Liver (tissue), 9 donors: ENCODE data around the gene ATP6V0A4. TPM values are rescaled to one million over a fixed set of nuclear protein-coding genes. Genes with fewer than 3 reads are reported as not detected.

Experiments
- DNase-seq: peaks from one replicate; pipeline ENCODE4 v3.0.0-alpha.2; 2017; ENCODE audit warnings: low spot score
- H3K27ac ChIP-seq, 2 donors: one replicate each; pipeline ENCODE4 v1.7.0; 2013; ENCODE audit warnings: inconsistent platforms in 2 of 2, low read length in 2 of 2, control low read depth in 1 of 2, low read depth in 1 of 2, mild to moderate bottlenecking in 1 of 2
- H3K27me3 ChIP-seq, 4 donors: one replicate each; pipeline versions ENCODE4 v1.6.1 to v1.7.0; 2013; ENCODE audit warnings: low read length in 3 of 4, inconsistent platforms in 1 of 4, mild to moderate bottlenecking in 1 of 4, moderate library complexity in 1 of 4; ENCODE audit not compliant: control insufficient read depth in 4 of 4, insufficient read depth in 4 of 4
- H3K36me3 ChIP-seq, 4 donors: one replicate each; pipeline versions ENCODE4 v1.6.1 to v1.7.0; 2013; ENCODE audit warnings: low read length in 3 of 4, mild to moderate bottlenecking in 3 of 4, low read depth in 1 of 4, moderate library complexity in 1 of 4; ENCODE audit not compliant: control insufficient read depth in 4 of 4, insufficient read depth in 3 of 4
- H3K4me1 ChIP-seq, 4 donors: one replicate each; pipeline versions ENCODE4 v1.6.1 to v1.7.0; 2013; ENCODE audit warnings: low read length in 3 of 4, mild to moderate bottlenecking in 3 of 4, moderate library complexity in 1 of 4; ENCODE audit not compliant: control insufficient read depth in 4 of 4, insufficient read depth in 4 of 4
- H3K4me3 ChIP-seq, 3 donors: one replicate each; pipeline versions ENCODE4 v1.6.1 to v1.7.0; 2013; ENCODE audit warnings: low read length in 3 of 3, control low read depth in 1 of 3, low read depth in 1 of 3, mild to moderate bottlenecking in 1 of 3
- H3K9ac ChIP-seq, 2 donors: one replicate each; pipeline ENCODE4 v1.7.0; 2013; ENCODE audit warnings: low read length in 2 of 2, mild to moderate bottlenecking in 2 of 2, moderate library complexity in 2 of 2, control low read depth in 1 of 2, low read depth in 1 of 2
- H3K9me3 ChIP-seq, 4 donors: one replicate each; pipeline versions ENCODE4 v1.6.1 to v1.7.0; 2013; ENCODE audit warnings: low read length in 3 of 4; ENCODE audit not compliant: control insufficient read depth in 4 of 4
- CTCF ChIP-seq: fragments of 150-350 bp; IDR thresholded peaks from 2 replicates; pipeline ENCODE4 v1.5.1; 2017; ENCODE audit warnings: improper control_type of control experiment, low read depth, low read length; ENCODE audit not compliant: missing input control
- EGR1 ChIP-seq, 2 donors: IDR thresholded peaks; 2 replicates each; pipeline ENCODE4 v1.6.1; 2016 to 2018; ENCODE audit warnings: antibody characterized with exemption in 2 of 2, low read depth in 2 of 2
- FOXA1 ChIP-seq: IDR thresholded peaks from 2 replicates; pipeline ENCODE4 v1.6.1; 2016; ENCODE audit warnings: antibody characterized with exemption
- FOXA2 ChIP-seq: IDR thresholded peaks from 2 replicates; pipeline ENCODE4 v1.6.1; 2016; ENCODE audit warnings: antibody characterized with exemption
- GABPA ChIP-seq, 2 donors: IDR thresholded peaks in 1 of 2; conservative IDR thresholded peaks in 1 of 2; 2 replicates each; pipeline ENCODE4 v1.6.1; 2016; ENCODE audit warnings: antibody characterized with exemption in 2 of 2, mild to moderate bottlenecking in 1 of 2, moderate library complexity in 1 of 2
- HNF4A ChIP-seq, 2 donors: conservative IDR thresholded peaks; 2 replicates each; pipeline ENCODE4 v1.6.1; 2016; ENCODE audit warnings: antibody characterized with exemption in 2 of 2, mild to moderate bottlenecking in 2 of 2
- HNF4G ChIP-seq: IDR thresholded peaks from 2 replicates; pipeline ENCODE4 v1.6.1; 2016; ENCODE audit warnings: antibody characterized with exemption
- JUND ChIP-seq, 2 donors: IDR thresholded peaks; 2 replicates each; pipeline ENCODE4 v1.6.1; 2016; ENCODE audit warnings: antibody characterized with exemption in 2 of 2
- NR2F2 ChIP-seq: IDR thresholded peaks from 2 replicates; pipeline ENCODE4 v1.6.1; 2016; ENCODE audit warnings: antibody characterized with exemption
- RAD21 ChIP-seq, 2 donors: IDR thresholded peaks; 2 replicates each; pipeline ENCODE4 v1.6.1; 2016; ENCODE audit warnings: antibody characterized with exemption in 2 of 2, mild to moderate bottlenecking in 2 of 2
- REST ChIP-seq: IDR thresholded peaks from 2 replicates; pipeline ENCODE4 v1.6.1; 2016; ENCODE audit warnings: antibody characterized with exemption, mild to moderate bottlenecking
- RXRA ChIP-seq, 2 donors: IDR thresholded peaks; 2 replicates each; pipeline ENCODE4 v1.6.1; 2017 to 2018; ENCODE audit warnings: antibody characterized with exemption in 2 of 2, mild to moderate bottlenecking in 1 of 2
- SP1 ChIP-seq: IDR thresholded peaks from 2 replicates; pipeline ENCODE4 v1.6.1; 2018; ENCODE audit warnings: antibody characterized with exemption, mild to moderate bottlenecking
- TAF1 ChIP-seq: conservative IDR thresholded peaks from 2 replicates; pipeline ENCODE4 v1.6.1; 2016; ENCODE audit warnings: antibody characterized with exemption, mild to moderate bottlenecking
- YY1 ChIP-seq: IDR thresholded peaks from 2 replicates; pipeline ENCODE4 v1.6.1; 2016; ENCODE audit warnings: antibody characterized with exemption, mild to moderate bottlenecking
- ZBTB33 ChIP-seq: IDR thresholded peaks from 2 replicates; pipeline ENCODE4 v1.6.1; 2016; ENCODE audit warnings: antibody characterized with exemption
- WGBS: extraction: QIAGEN DNeasy Blood & Tissue Kit; methylation state at CpG from one replicate; pipeline ENCODE4 v1.1.7; 2013; 5-methylcytosine and 5-hydroxymethylcytosine counted together
- polyA plus RNA-seq, 2 donors: library from polyadenylated mRNA; stranded (reverse) in 1 of 2; unstranded in 1 of 2; fragments of 200-250 nt in 1 of 2; fragments of >200 nt in 1 of 2; fragmentation: Nextera tagmentation in 1 of 2; extraction: Ambion mirVana in 1 of 2; gene quantifications; one replicate each; pipeline versions ENCODE4 v1.2.1 to v1.2.3, GENCODE V29; 2013 to 2015
- total RNA-seq, 2 donors: library from RNA; depleted of rRNA; stranded (reverse); fragments of >200 nt; gene quantifications; one replicate each; pipeline ENCODE4 v1.2.3, GENCODE V29; 2014
- TF ChIP-seq, protein P1 (sequence below): IDR thresholded peaks from 2 replicates; pipeline ENCODE4 v1.6.1; 2016; ENCODE audit warnings: antibody characterized with exemption
- TF ChIP-seq, protein P2 (sequence below): IDR thresholded peaks from 2 replicates; pipeline ENCODE4 v1.6.1; 2016; ENCODE audit warnings: antibody characterized with exemption
- donor health status: healthy.
- donor health status: healthy.
- donor health status: healthy.
- donor health status: healthy.
- donor health status: healthy.

Gene ATP6V0A4
- total and polyA plus RNA-seq, 4 donors: not detected

DNA sequence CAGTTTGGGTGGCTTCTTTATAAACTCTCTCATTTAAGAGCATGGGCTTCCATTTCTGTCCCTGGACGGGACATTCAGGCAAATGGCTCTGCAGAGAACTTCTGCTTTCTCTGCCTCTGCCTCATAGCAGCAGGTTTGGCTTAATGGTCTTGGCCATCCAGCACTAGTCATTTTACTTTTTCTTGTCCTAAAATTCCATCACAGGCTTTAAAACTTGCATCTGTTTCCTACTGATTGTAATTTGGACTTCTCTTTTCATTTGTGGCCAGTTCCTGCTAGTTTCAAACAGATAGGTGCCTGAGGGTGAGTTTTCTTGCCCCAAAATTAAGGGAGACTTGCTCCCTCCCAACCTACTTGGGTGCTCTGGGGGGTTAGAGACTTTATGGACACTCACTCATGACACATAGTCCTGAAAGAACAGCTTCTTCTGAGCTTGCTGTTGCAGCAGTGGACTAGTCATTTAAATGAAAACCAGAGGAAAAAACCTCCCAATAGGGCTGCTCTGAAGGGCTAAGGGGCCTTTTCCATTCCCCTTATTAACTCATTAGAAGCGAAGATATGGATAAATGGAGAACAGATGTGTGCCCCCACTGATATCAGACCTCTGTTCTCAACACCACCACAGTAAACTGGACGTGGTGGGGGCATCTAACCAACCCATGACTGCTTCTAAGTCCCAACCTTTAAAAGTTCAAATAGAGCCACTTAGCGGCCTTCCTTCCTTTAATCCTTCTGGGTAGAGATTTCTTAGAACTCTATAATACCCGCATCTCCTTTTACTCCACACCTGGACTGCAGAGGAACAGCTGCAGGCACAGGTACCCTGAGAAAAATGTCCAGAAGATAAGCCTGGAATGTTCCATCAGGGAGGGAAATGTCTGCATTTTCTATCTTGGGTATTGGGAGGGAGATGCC lies 135.7 kb downstream of the ATP6V0A4 start:
- H3K9ac ChIP-seq: no peak overlapping the region
- peaks cover 0 to 3% (median 2%) of the 10 kb centered on the region in 4 donors for H3K4me1 ChIP-seq
- WGBS: 88% methylated on average over 5 of the region's 5 CpGs
- no peak for DNase-seq
- H3K4me3 ChIP-seq: no peak overlapping the region
- H3K36me3 ChIP-seq: no peaks in the 10 kb centered on the region
- no peak overlapping the region for H3K27ac ChIP-seq
- TF ChIP-seq HNF4G: no peak
- H3K27me3 ChIP-seq: no peaks in the 10 kb centered on the region
- H3K9me3 ChIP-seq: no peaks in the 10 kb centered on the region

- no peak for TF ChIP-seq HNF4G
- TF ChIP-seq, protein P1, sequence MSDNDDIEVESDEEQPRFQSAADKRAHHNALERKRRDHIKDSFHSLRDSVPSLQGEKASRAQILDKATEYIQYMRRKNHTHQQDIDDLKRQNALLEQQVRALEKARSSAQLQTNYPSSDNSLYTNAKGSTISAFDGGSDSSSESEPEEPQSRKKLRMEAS: no peak
- no peak for TF ChIP-seq GABPA (IDR thresholded peaks at IDR 0.05 in 1 of 2, conservative IDR thresholded peaks at IDR 0.05 in 1 of 2)
- H3K4me3 ChIP-seq: no peak overlapping the region
- no peaks in the 10 kb centered on the region for H3K9me3 ChIP-seq
- H3K4me1 ChIP-seq: peaks cover 0 to 2% (median 1%) of the 10 kb centered on the region in 4 donors
- no peak for DNase-seq
- H3K36me3 ChIP-seq: no peaks in the 10 kb centered on the region
- no peak overlapping the region for H3K27ac ChIP-seq
- no peak overlapping the region for H3K9ac ChIP-seq
- 75% methylated on average over 9 of the region's 9 CpGs for WGBS
- no peaks in the 10 kb centered on the region for H3K27me3 ChIP-seq
These were observed 136.8 kb downstream of the ATP6V0A4 start for GRCh38 chr7:138661069-138661635.

DNA sequence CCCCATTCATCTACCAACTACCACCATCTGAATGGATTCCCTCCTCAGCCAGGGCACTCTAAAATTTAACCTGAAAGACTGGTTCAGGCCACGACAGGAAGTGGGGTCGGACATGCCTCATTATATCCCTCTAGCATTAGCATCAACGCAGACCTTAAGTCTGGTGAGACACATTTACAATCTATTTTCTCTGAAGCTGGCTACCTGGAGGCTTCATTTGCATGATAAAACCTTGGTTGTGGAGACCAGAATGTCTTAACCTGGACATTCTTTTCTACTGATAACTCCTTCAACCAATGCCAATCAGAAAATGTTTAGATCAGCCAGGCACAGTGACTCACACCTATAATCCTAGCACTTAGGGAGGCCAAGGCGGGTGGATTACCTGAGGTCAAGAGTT lies 139.1 kb downstream of the ATP6V0A4 start:
- no peak for TF ChIP-seq YY1
- no peak for TF ChIP-seq REST
- TF ChIP-seq, protein P1: no peak
- TF ChIP-seq RXRA (IDR thresholded peaks at IDR 0.05): no peak
- no peak for TF ChIP-seq EGR1 (IDR thresholded peaks at IDR 0.05; ENCODE audit: low read depth in 2 of 2)
- TF ChIP-seq FOXA1: no peak
- TF ChIP-seq ZBTB33: no peak
- TF ChIP-seq JUND (IDR thresholded peaks at IDR 0.05): no peak
- TF ChIP-seq NR2F2: no peak
- no peak for TF ChIP-seq GABPA (IDR thresholded peaks at IDR 0.05 in 1 of 2, conservative IDR thresholded peaks at IDR 0.05 in 1 of 2)
- no peak for TF ChIP-seq HNF4A (conservative IDR thresholded peaks at IDR 0.05)
- no peak for TF ChIP-seq SP1
- TF ChIP-seq RAD21 (IDR thresholded peaks at IDR 0.05): no peak
- no peak for TF ChIP-seq TAF1
- no peak for TF ChIP-seq FOXA2
- TF ChIP-seq, protein P2, sequence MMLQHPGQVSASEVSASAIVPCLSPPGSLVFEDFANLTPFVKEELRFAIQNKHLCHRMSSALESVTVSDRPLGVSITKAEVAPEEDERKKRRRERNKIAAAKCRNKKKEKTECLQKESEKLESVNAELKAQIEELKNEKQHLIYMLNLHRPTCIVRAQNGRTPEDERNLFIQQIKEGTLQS: no peak
- no peak for TF ChIP-seq HNF4G
- no peak for TF ChIP-seq CTCF

More for the DNA sequence above, 139.1 kb downstream of the ATP6V0A4 start:
- H3K4me1 ChIP-seq: no peaks in the 10 kb centered on the region
- H3K36me3 ChIP-seq: no peaks in the 10 kb centered on the region
- H3K9me3 ChIP-seq: peaks cover 0 to 2% (median under 1%) of the 10 kb centered on the region in 4 donors
- DNase-seq: no peak
- no peak overlapping the region for H3K4me3 ChIP-seq
- no peak overlapping the region for H3K9ac ChIP-seq
- H3K27me3 ChIP-seq: no peaks in the 10 kb centered on the region
- WGBS: 91% methylated on average over 4 of the region's 4 CpGs
- no peak overlapping the region for H3K27ac ChIP-seq
